DLD1 (cell line): Measurements from ENCODE around the gene SLAMF6.
"Not testable (repeated sequence)": the region's sequence is repeated elsewhere in the genome, so short reads cannot be mapped to it uniquely, and the experiment has no call there.

ENCODE experiments used
- in situ Hi-C: cut with HindIII; loops from 2 replicates; pipeline ENCODE4 v1.10.0; 2017; ENCODE audit warnings: low sequenced_read_pairs

The SLAMF6 gene

DNA sequence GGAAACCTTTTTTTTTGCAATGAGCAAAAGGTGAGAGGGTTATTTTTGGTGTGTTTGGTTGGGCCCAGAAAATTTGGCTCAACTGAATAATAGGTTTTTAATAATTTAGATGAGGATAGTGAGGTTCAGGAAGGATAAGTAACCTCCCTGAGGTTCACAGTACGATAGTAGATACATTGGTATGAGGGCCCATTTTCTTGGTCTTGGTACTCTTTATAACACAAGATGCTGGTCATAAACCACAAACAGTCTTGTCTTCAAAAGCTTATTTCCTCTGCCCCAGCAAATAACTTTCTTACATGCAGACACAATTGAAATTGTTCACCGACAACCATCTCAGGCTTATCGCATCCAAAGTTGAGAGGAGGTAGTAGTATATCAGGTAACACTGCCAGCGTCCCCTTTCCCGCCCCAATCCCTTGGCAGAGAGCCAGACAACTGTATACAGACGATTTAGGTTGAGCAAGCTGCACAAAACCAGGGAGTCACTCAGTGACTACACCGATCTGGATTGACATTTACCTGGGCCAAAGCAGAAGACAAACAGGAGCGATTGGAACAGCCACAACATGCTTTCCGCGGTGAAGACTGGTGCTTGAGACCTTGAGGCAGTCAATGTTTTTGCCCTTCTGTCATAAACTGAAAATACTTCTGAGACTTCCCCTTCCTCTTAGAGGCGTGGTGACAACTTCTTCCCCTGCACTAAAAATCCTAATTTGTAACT, at the start of gene SLAMF6:
Gene SLAMF6, minus strand, starts transcription at position 634 of the 724 bp plus-strand sequence. Its CDS starts 63 bp downstream, at position 571.
- in situ Hi-C loops, result no loop called here

GRCh38 chr1:160570840-160571239, 47.8 kb upstream of the SLAMF6 start:
- in situ Hi-C loops, result no loop called here

- in situ Hi-C loops, result no loop called here
Observed at GRCh38 chr1:160569806-160570205, 46.8 kb upstream of the SLAMF6 start.

GRCh38 chr1:160567858-160568682, 45.0 kb upstream of the SLAMF6 start:
- in situ Hi-C loops, result no loop called here

GRCh38 chr1:160567341-160567740, 44.3 kb upstream of the SLAMF6 start:
- in situ Hi-C loops, result no loop called here

- in situ Hi-C loops, result no loop called here
Observed at GRCh38 chr1:160565564-160565963, 42.5 kb upstream of the SLAMF6 start.

DNA sequence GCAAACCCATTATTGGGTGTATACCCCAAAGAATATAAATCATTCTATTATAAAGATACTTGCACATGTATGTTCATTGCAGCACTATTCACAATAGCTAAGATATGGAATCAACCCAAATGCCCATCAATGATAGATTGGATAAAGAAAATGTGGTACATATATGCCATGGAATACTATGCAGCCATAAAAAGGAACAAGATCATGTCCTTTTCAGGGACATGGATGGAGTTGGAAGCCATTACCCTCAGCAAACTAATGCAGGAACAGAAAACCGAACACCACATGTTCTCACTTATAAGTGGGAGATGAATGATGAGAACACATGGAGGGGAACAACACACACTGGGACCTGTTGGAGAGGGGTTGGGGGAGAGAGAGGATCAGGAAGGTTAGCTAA, 40.2 kb upstream of the SLAMF6 start:
- in situ Hi-C loops, result not testable (repeated sequence)

- in situ Hi-C loops, result not testable (repeated sequence)
Observed at GRCh38 chr1:160562745-160563144, 39.7 kb upstream of the SLAMF6 start.

- in situ Hi-C loops, result no loop called here
Observed at GRCh38 chr1:160560806-160561205, 37.8 kb upstream of the SLAMF6 start.

- in situ Hi-C loops, result no loop called here
Observed at GRCh38 chr1:160560045-160560705, 37.1 kb upstream of the SLAMF6 start.

- in situ Hi-C loops, result not testable (repeated sequence)
Observed at GRCh38 chr1:160559437-160559836, 36.4 kb upstream of the SLAMF6 start.

GRCh38 chr1:160558660-160559380, 35.8 kb upstream of the SLAMF6 start:
- in situ Hi-C loops, result no loop called here

- in situ Hi-C loops, result no loop called here
Observed at GRCh38 chr1:160553778-160554177, 30.7 kb upstream of the SLAMF6 start.

DNA sequence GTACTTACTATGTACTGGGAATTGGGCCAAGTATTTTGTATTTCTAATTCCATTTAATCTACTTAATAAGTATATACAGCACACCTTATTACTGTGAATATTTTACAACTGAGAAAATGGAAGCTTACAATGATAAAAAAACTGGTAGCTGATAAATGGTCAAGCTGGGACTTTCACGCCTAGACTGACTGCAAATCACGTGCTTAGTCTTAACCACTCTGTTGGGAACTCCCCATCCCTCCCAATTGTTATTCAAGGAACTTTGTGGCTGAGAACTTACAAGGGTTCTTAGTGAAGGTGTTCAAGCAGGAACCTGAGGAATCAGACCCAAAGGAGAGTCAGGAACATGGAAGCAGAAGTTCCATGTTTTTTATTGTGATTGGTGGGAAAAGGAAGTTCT, 29.4 kb upstream of the SLAMF6 start:
- in situ Hi-C loops, result no loop called here

GRCh38 chr1:160550572-160551034, 27.5 kb upstream of the SLAMF6 start:
- in situ Hi-C loops, result no loop called here

GRCh38 chr1:160549665-160550006, 26.6 kb upstream of the SLAMF6 start:
- in situ Hi-C loops, result no loop called here

DNA sequence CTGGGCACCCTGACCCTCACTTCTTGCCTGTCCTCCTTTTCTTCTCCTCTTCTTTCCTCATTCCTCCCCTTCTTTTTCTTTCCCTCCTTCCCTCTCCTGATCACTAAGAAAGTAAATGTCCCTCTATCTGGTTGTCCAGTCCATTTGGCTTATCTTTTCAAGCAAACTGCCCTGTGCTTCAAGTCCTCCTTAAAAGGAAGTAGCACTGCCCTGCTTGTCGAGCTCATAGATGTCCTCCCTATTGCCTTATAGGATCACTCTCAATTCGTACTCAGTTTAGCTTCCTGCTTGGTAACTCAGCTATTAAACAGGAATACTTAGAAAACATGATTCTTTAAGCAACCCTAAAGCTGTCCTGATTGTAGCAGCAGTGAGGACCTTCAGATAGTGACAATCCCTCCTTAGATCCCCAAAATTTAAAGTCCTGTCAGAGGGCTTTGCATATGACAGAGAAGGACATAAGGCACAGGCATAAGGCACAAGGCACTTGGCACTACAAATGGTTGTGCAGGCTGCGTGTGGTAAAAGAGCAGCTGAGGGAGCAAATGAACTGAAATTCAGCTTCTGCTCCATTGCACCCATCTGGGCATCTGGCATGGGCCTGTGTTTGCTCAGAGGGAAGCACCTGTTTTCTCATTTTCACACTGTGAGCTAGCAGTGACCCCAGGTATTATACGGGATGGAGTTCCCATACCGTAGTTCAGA, 26.1 kb upstream of the SLAMF6 start:
- in situ Hi-C loops, result no loop called here

DNA sequence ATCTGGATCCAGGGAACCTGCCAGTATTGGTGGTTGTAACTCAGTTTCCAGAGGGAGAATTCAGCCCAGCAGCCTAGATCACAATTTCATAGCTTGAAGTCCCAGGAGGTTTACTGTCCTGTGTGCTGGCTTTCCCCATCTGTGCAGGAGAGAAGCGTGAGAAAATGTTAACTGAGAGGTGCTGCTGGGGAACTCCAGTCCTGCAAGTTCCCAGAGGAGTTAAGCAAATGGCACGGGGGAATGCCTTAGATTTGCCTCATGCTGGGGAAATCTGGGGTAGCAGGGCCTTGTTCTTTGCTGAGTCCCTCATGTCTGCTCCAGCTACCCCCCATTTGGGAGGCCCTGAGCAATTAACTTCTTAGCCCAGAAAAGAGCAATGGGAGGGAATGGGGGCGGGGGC, 25.1 kb upstream of the SLAMF6 start:
- in situ Hi-C loops, result no loop called here

DNA sequence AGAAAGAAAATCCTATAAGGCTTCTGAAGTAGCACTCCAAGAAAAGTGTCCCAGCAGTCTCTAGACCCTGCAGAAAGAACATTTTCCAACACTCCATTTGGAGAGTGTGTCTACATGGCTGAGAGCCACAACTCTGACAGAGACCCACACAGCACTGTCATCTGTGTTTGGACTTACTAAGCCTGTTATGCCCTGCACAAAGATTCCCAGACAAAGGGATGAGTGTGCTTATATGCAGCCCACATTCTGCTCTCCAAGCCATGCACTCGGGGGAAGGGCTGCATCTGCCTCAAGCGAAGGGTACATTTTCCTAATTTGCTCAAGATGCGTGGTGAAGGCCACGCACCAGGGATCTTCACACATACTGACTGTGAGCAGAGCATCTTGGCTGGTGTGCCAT, 24.4 kb upstream of the SLAMF6 start:
- in situ Hi-C loops, result no loop called here

DNA sequence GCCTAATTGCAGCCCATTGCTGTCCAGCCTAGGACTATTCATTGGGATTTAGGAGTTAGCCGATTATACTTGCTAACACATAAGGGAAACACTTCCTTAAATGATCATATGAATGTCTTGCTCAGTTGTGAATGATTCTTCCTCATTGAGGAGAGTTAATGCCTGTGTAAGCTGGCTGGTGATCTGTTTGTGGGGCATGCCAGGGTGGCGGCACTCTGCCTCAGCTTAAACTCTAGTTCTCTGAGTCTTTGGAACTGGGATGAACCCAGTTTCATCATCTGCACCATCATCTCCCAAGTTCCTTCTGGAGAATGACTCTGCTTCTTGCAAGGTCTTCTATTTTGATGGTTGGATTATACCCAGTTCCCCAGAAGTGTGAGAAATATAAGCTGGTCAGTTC, 23.9 kb upstream of the SLAMF6 start:
- in situ Hi-C loops, result no loop called here
